ENCODE data around the gene SH3PXD2A. TPM values are rescaled to one million over a fixed set of nuclear protein-coding genes. Genes with fewer than 3 reads are reported as not detected.

Gene SH3PXD2A
- total RNA-seq, 2 donors from 2014 or later, result 48.5 to 49.4 TPM

GRCh38 chr10:103712898-103713498, 142.4 kb downstream of the SH3PXD2A start:
- peak; percentile 57 to 87 for DNase-seq
- peak; percentile 66 for ATAC-seq
- intact Hi-C loops (cut with DNase I, micrococcal nuclease), result loop anchor here in 1 of 2 donors (2.0 kb wide), 1 partner anchor 146 kb away; no protein-coding TSS in a partner anchor

DNA sequence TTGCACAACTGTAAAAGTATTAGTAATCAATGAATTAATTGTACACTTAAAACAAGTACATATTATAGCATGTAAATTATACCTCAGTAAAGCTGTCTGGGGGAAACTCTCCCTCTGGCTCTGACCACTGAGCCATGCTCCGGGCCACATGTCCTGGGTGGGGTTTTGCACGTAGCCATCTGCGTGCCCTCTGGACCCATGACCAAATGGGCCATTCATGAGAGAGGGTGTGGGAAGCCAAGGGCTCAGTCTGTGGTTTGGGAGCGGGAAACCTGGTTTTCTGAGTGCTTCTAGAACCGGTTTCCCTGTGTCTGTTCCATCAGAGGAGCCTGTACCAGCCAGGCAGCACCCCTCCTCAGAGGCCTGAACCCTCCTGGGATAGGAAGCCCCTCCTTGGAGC, 143.2 kb downstream of the SH3PXD2A start:
- intact Hi-C loops (cut with DNase I, micrococcal nuclease), result loop anchor here in 1 of 2 donors (2.0 kb wide), 1 partner anchor 147 kb away; no protein-coding TSS in a partner anchor
- ATAC-seq, result peak; percentile 69
- no peak for DNase-seq

- ATAC-seq (no peak), DNase-seq (no peak)
- intact Hi-C loops (cut with DNase I, micrococcal nuclease), result no loop called here
These were observed 143.9 kb downstream of the SH3PXD2A start for GRCh38 chr10:103711351-103711994.

- intact Hi-C loops (cut with DNase I, micrococcal nuclease), result no loop called here
- DNase-seq (no peak), ATAC-seq (peak; percentile 43)
These were observed 144.9 kb downstream of the SH3PXD2A start for GRCh38 chr10:103710490-103710889.

GRCh38 chr10:103709341-103709920, 145.9 kb downstream of the SH3PXD2A start:
- ATAC-seq (no peak), DNase-seq (no peak)
- intact Hi-C loops (cut with DNase I, micrococcal nuclease), result no loop called here

- ATAC-seq (no peak), DNase-seq (no peak)
- intact Hi-C loops (cut with DNase I, micrococcal nuclease), result no loop called here
These were observed 146.6 kb downstream of the SH3PXD2A start for GRCh38 chr10:103708627-103709288.

DNA sequence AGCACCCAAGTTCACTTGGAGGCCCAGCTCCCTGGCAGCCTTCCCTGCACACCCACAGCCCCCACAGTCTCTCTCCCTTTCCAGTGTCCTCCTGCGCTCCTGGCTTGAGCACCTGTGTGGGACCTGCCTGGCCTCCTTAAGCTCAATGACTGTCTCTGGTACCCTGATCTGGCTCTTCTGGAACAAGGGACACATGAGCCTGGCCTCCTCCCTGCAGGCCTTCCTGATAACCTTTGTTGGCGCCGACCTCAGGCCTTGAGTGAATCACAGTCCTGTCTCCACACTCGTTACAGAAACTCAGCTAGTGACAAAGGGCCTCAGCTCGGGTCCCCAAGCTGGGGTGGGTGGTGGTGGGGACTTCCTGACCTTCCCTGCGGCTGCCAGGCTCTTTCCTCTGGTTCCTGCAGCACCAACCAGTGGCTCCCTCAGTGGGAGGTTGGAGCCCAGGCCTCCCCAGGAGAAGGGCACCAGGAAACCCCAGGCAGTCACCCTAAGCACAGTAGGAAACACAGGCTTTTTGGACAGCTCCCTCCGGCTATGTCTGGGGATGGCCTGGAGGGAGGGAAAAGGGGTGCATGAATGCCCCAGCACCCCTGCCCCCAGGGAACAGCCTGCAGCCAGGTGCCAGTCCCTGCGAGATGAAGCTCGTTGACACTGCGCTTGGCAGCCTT, 147.3 kb downstream of the SH3PXD2A start:
- intact Hi-C loops (cut with DNase I, micrococcal nuclease), result no loop called here
- no peak for ATAC-seq
- no peak for DNase-seq

DNA sequence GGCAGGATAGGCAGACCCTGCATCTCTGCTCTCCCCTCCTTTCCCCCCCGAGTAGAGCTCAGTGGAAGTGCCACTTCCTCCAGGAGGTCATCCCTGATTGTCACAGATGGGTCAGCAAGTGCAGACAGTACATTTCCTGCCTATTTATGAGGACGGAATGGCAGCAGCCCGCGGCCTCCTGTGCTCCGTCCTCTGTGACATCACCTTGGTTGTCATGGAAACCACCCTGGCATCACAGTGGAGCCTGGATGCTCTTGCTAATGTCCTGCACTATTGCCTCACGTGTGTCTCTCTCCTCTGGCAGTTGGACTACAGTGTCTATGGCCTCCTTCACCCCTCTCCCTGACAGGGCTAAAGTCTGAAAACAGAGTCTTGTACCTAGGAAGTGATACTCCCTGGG, 148.6 kb downstream of the SH3PXD2A start:
- ATAC-seq (no peak), DNase-seq (no peak)
- intact Hi-C loops (cut with DNase I, micrococcal nuclease), result no loop called here

DNA sequence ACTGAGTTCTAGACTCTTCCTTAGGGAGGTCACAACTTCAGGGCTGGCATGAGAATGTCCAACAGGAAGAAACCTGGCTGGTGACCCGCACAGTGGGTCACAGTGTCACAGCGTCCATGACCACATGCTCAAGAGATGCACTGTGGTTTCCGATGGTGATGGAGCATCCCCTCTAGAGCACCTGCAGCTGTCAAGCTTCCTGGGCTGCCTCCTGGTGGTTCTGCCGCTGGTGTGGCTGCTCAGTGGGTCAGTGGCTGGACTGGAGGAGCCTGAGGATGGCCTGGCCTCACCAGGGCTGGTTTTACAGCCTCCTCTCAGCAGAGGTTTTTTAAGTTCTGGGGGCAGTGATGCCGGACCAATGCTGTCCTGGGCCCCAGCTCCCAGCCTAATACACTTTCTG, 149.3 kb downstream of the SH3PXD2A start:
- DNase-seq (no peak), ATAC-seq (no peak)
- intact Hi-C loops (cut with DNase I, micrococcal nuclease), result no loop called here

DNA sequence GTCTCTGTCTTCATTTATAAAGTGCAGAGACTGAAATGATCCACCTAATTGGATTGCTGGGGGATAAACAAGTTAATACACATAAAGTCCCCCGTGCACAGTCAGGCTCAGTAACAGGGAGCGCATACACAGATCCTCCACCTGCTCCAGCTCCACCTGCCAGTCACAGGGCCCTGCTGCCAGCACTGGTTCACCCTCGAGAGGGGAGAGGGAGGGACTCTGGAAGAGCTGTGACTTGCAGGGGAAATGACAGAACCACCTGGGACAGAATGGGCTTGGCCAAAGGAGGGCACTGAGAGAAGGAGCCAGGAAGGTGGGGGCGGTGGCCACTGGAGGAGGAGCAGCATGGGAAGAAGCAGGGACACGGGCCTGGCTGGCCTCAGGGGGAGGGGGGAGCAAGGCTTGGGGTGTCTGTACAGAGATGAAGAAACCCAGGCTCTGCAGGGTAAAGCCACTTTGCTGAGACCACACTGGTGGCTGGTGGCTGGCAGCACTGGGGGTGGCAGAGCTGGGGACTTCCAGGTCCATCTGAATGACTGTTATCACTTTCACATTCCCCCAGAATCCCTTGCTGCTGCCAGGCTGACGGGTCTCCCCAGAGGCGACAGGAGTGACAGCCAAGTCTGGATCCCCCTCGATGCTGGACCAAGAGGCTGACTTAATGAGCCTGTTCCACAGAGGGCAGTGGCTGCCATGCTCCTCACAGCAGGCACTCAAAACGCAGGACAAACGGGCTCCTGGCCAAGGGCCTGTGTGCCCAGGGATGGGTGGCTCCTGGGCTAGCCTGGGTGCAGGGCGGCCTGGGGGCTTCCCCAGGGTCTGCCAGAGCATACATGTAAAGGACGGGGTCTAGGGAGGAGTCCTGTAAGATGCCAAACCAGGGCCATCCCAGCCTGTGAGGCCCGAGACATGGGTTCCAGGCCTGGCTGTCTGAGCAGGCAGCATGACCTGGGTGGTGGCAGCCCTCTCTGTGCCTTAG, 151.1 kb downstream of the SH3PXD2A start:
- ATAC-seq (no peak), DNase-seq (no peak)
- intact Hi-C loops (cut with DNase I, micrococcal nuclease), result no loop called here

DNA sequence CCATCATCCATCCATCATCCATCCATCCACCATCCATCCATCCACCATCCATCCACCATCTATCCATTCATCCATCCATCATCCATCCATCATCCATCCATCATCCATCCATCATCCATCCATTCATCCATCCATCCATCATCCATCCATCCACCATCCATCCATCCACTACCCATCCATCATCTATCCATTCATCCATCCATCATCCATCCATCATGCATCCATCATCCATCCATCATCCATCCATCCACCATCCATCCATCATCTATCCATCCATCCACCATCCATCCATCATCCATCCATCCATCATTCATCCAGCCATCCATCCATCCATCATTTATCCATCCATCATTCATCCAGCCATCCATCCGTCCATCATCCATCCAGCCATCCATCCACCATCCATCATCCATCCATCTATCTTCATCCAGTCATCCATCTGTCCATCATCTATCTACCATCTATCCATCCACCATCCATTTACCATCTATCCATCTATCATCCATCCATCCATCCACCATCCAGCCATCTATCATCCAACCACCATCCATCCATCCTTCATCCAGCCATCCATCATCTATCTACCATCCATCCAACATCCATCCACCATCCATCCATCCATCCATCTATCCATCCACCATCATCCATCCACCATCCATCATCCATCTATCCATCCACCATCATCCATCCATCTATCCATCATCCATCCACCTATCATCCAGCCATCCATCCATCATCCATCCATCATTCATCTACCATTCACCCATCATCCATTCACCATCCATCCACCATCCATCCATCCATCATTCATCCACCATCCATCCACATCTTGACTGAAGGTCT, 153.8 kb downstream of the SH3PXD2A start:
- DNase-seq (no peak), ATAC-seq (no peak)
- intact Hi-C loops (cut with DNase I, micrococcal nuclease), result no loop called here

DNA sequence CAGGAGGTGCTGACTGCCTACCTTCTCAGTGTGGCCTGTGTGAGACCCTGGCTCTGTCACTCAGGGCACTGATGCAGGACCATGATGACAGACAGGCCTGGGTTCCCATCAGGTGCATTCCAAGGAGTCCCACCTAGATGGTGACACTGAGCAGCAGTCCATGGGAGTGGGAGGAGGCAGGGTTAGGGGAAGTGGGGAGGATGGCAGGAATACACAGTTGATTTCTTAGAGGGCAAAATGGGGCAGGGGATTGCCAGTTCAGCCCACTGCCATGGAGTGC, 155.0 kb downstream of the SH3PXD2A start:
- ATAC-seq, result no peak
- no peak for DNase-seq
- intact Hi-C loops (cut with DNase I, micrococcal nuclease), result no loop called here

GRCh38 chr10:103699611-103700435, 155.6 kb downstream of the SH3PXD2A start:
- no peak for DNase-seq
- intact Hi-C loops (cut with DNase I, micrococcal nuclease), result no loop called here
- ATAC-seq, result no peak

- DNase-seq (no peak), ATAC-seq (no peak)
- intact Hi-C loops (cut with DNase I, micrococcal nuclease), result no loop called here
These were observed 157.1 kb downstream of the SH3PXD2A start for GRCh38 chr10:103698266-103698665.

DNA sequence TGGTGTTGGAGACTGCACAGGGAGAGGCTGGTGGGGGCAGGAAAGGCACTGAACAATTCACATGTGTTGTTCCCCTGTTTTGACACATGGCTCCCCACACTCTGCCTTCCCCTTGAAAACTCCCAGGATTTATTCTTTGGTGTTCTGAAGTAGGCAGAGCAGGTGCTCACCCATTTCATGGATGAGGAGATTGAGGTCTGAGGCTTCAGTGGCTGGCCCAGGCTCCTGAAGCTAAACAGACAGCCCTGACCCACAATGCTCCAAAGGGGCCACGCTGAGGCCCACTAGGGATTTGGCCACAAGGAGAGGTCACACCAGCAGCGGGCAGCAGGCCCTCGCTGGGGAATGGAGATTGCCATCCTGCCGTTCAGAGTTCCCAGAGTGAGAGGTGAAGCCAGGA, 157.6 kb downstream of the SH3PXD2A start:
- no peak for DNase-seq
- ATAC-seq, result no peak
- intact Hi-C loops (cut with DNase I, micrococcal nuclease), result no loop called here

GRCh38 chr10:103696411-103697145, 158.8 kb downstream of the SH3PXD2A start:
- intact Hi-C loops (cut with DNase I, micrococcal nuclease), result no loop called here
- ATAC-seq, result peak; percentile 63
- DNase-seq, result peak; percentile 65 to 71

Data from left colon (tissue), 2 donors.